Keratinocyte (primary cell): ENCODE results near the gene GLA.

Experiments
- CTCF ChIP-seq, 3 experiments: IDR thresholded peaks in 1 of 3; conservative IDR thresholded peaks in 1 of 3; optimal IDR thresholded peaks in 1 of 3; 2 replicates in 2 of 3; 3 replicates in 1 of 3; pipeline versions ENCODE3 to v1.5.1; 2011; ENCODE audit warnings: low read length in 3 of 3, mild to moderate bottlenecking in 3 of 3, moderate library complexity in 2 of 3, control low read depth in 1 of 3, inconsistent platforms in 1 of 3; ENCODE audit not compliant: insufficient read depth in 2 of 3; ENCODE audit errors: extremely low read depth in 1 of 3
- EZH2 ChIP-seq: IDR thresholded peaks from one replicate; pipeline ENCODE4 v1.6.1; 2012; ENCODE audit warnings: inconsistent platforms, mild to moderate bottlenecking, low read length, moderate library complexity

GRCh38 chrX:101398694-101399093 lies 9.0 kb downstream of the GLA start:
- TF ChIP-seq CTCF (optimal IDR thresholded peaks at IDR 0.05 in 1 of 3, IDR thresholded peaks at IDR 0.05 in 1 of 3, conservative IDR thresholded peaks at IDR 0.05 in 1 of 3; ENCODE audit: extremely low read depth in 1 of 3, insufficient read depth in 2 of 3, low read length in 3 of 3) (no peak), EZH2 (no peak)
